Mesendoderm (in vitro differentiated cells): Measurements from ENCODE around the gene ABTB1.

Experiments
- DNase-seq: peaks from one replicate; pipeline ENCODE4 v3.0.0; 2013
- H2AK5ac ChIP-seq: 2 replicates; pipeline ENCODE4 v1.6.1; 2013; ENCODE audit warnings: low read length, inconsistent platforms
- H2BK120ac ChIP-seq: 2 replicates; pipeline ENCODE4 v1.6.1; 2013; ENCODE audit warnings: low read depth, mild to moderate bottlenecking, low read length, moderate library complexity, mixed read lengths
- H2BK15ac ChIP-seq: replicated peaks from 2 replicates; pipeline ENCODE4 v1.6.1; 2013; ENCODE audit warnings: low read depth, mild to moderate bottlenecking, moderate library complexity
- H2BK5ac ChIP-seq: 2 replicates; pipeline ENCODE4 v1.6.1; 2013; ENCODE audit warnings: low read length, inconsistent platforms
- H3K18ac ChIP-seq: 2 replicates; pipeline ENCODE4 v1.6.1; 2013; ENCODE audit warnings: mild to moderate bottlenecking, low read length, mixed read lengths
- H3K23ac ChIP-seq: one replicate; pipeline ENCODE4 v1.6.1; 2013; ENCODE audit warnings: low read length
- H3K27ac ChIP-seq: 2 replicates; pipeline ENCODE4 v1.5.1; 2013; ENCODE audit warnings: low read depth, mild to moderate bottlenecking, inconsistent platforms, low read length, moderate library complexity
- H3K27me3 ChIP-seq: 2 replicates; pipeline ENCODE4 v1.6.1; 2013; ENCODE audit warnings: low read length, control low read depth, mild to moderate bottlenecking, inconsistent platforms; ENCODE audit not compliant: insufficient read depth, poor library complexity
- H3K36me3 ChIP-seq: 2 replicates; pipeline ENCODE4 v1.6.1; 2013; ENCODE audit warnings: low read length, inconsistent platforms; ENCODE audit not compliant: control insufficient read depth, insufficient read depth
- H3K4ac ChIP-seq: one replicate; pipeline ENCODE4 v1.6.1; 2013; ENCODE audit warnings: low read depth, mild to moderate bottlenecking, low read length, moderate library complexity
- H3K4me1 ChIP-seq: 2 replicates; pipeline ENCODE4 v1.6.1; 2013; ENCODE audit warnings: low read depth, low read length, inconsistent platforms; ENCODE audit not compliant: control insufficient read depth
- H3K4me2 ChIP-seq: 2 replicates; pipeline ENCODE4 v1.6.1; 2013; ENCODE audit warnings: low read length
- H3K4me3 ChIP-seq: 2 replicates; pipeline ENCODE4 v1.5.1; 2013; ENCODE audit warnings: mild to moderate bottlenecking, low read length
- H3K56ac ChIP-seq: one replicate; pipeline ENCODE4 v1.6.1; 2013; ENCODE audit warnings: low read length
- H3K79me1 ChIP-seq: 2 replicates; pipeline ENCODE4 v1.6.1; 2013; ENCODE audit warnings: low read length, inconsistent platforms
- H3K79me2 ChIP-seq: 2 replicates; pipeline ENCODE4 v1.6.1; 2013; ENCODE audit warnings: mild to moderate bottlenecking, low read length; ENCODE audit not compliant: control insufficient read depth, insufficient read depth
- H3K9ac ChIP-seq: 2 replicates; pipeline ENCODE4 v1.6.1; 2013; ENCODE audit warnings: low read length, inconsistent platforms
- H4K5ac ChIP-seq: one replicate; pipeline ENCODE4 v1.6.1; 2013; ENCODE audit warnings: low read length
- H4K8ac ChIP-seq: one replicate; pipeline ENCODE4 v1.6.1; 2013; ENCODE audit warnings: low read depth, mild to moderate bottlenecking, control low read depth, low read length, moderate library complexity
- WGBS: extraction: QIAGEN DNeasy Blood & Tissue Kit; methylation state at CpG from one replicate; pipeline ENCODE4 v1.1.7; 2013; ENCODE audit warnings: low lambda C conversion rate, missing lambda C conversion rate; ENCODE audit not compliant: insufficient coverage; ENCODE audit errors: extremely low coverage; 5-methylcytosine and 5-hydroxymethylcytosine counted together

The ABTB1 gene

GRCh38 chr3:127688022-127688415 is 15.3 kb downstream of the ABTB1 start:
- Histone ChIP-seq H3K4me2 (no peak overlapping the region), H3K4ac (no peak overlapping the region), H3K18ac (no peak overlapping the region), H3K27ac (no peak overlapping the region), H4K5ac (no peak overlapping the region), H3K79me1 (no peaks in the 10 kb centered on the region), H3K79me2 (no peaks in the 10 kb centered on the region), H3K27me3 (no peaks in the 10 kb centered on the region), H3K56ac (no peak overlapping the region), H2BK15ac (no peak overlapping the region), H3K9ac (no peak overlapping the region), H3K36me3 (no peaks in the 10 kb centered on the region), H2AK5ac (no peak overlapping the region), H3K4me1 (peaks cover 2% of the 10 kb centered on the region), H3K23ac (no peak overlapping the region), H2BK120ac (no peak overlapping the region), H4K8ac (no peak overlapping the region), H3K4me3 (no peak overlapping the region), H2BK5ac (no peak overlapping the region)
- no CpG with 5 or more reads among the region's 2 CpGs for WGBS
- no peak for DNase-seq

GRCh38 chr3:127688416-127689265 is 15.9 kb downstream of the ABTB1 start:
- Histone ChIP-seq H3K4me1 (peaks cover 2% of the 10 kb centered on the region), H3K4ac (no peak overlapping the region), H2BK15ac (no peak overlapping the region), H3K27ac (no peak overlapping the region), H3K4me3 (no peak overlapping the region), H2BK5ac (no peak overlapping the region), H4K5ac (no peak overlapping the region), H3K9ac (no peak overlapping the region), H3K79me1 (no peaks in the 10 kb centered on the region), H2BK120ac (no peak overlapping the region), H3K23ac (no peak overlapping the region), H3K4me2 (no peak overlapping the region), H3K79me2 (no peaks in the 10 kb centered on the region), H3K36me3 (no peaks in the 10 kb centered on the region), H3K56ac (peak overlapping the region; percentile 10), H4K8ac (no peak overlapping the region), H3K18ac (no peak overlapping the region), H3K27me3 (no peaks in the 10 kb centered on the region), H2AK5ac (no peak overlapping the region)
- no peak for DNase-seq
- no CpG with 5 or more reads among the region's 20 CpGs for WGBS

- peak overlapping the region; percentile 10 for H3K56ac ChIP-seq
- no peak overlapping the region for H2BK120ac ChIP-seq
- H3K27me3 ChIP-seq = no peaks in the 10 kb centered on the region
- no peak overlapping the region for H3K4ac ChIP-seq
- no peak overlapping the region for H2AK5ac ChIP-seq
- no CpG with 5 or more reads among the region's 19 CpGs for WGBS
- H2BK5ac ChIP-seq = no peak overlapping the region
- H3K18ac ChIP-seq = no peak overlapping the region
- H3K4me3 ChIP-seq = no peak overlapping the region
- no peak overlapping the region for H3K4me2 ChIP-seq
- H3K23ac ChIP-seq = peak overlapping the region; percentile 15
- H3K79me2 ChIP-seq = no peaks in the 10 kb centered on the region
- H2BK15ac ChIP-seq = no peak overlapping the region
- no peaks in the 10 kb centered on the region for H3K79me1 ChIP-seq
- H4K8ac ChIP-seq = no peak overlapping the region
- H3K4me1 ChIP-seq = peaks cover 2% of the 10 kb centered on the region
- H3K9ac ChIP-seq = no peak overlapping the region
- H4K5ac ChIP-seq = no peak overlapping the region
- DNase-seq = no peak
- no peak overlapping the region for H3K27ac ChIP-seq
- H3K36me3 ChIP-seq = no peaks in the 10 kb centered on the region
Measured at GRCh38 chr3:127689266-127689860, 16.6 kb downstream of the ABTB1 start.

GRCh38 chr3:127690106-127690505 is 17.4 kb downstream of the ABTB1 start:
- Histone ChIP-seq H3K79me2 (no peaks in the 10 kb centered on the region), H2AK5ac (no peak overlapping the region), H3K79me1 (no peaks in the 10 kb centered on the region), H2BK120ac (no peak overlapping the region), H3K4me3 (no peak overlapping the region), H3K27ac (peak overlapping the region; percentile 25), H3K18ac (no peak overlapping the region), H3K56ac (peak overlapping the region; percentile 6), H4K5ac (no peak overlapping the region), H4K8ac (no peak overlapping the region), H3K4me2 (no peak overlapping the region), H3K23ac (no peak overlapping the region), H3K27me3 (no peaks in the 10 kb centered on the region), H3K9ac (no peak overlapping the region), H3K4me1 (peaks cover 2% of the 10 kb centered on the region), H3K36me3 (no peaks in the 10 kb centered on the region), H3K4ac (no peak overlapping the region), H2BK15ac (no peak overlapping the region), H2BK5ac (no peak overlapping the region)
- peak; percentile 79 for DNase-seq
- no CpG with 5 or more reads among the region's 4 CpGs for whole genome bisulfite sequencing

GRCh38 chr3:127690823-127691452 is 18.2 kb downstream of the ABTB1 start:
- H3K23ac ChIP-seq = no peak overlapping the region
- no peak overlapping the region for H3K9ac ChIP-seq
- H3K4me3 ChIP-seq = no peak overlapping the region
- no peak overlapping the region for H2BK5ac ChIP-seq
- H3K18ac ChIP-seq = no peak overlapping the region
- no CpG with 5 or more reads among the region's 4 CpGs for WGBS
- H3K79me1 ChIP-seq = no peaks in the 10 kb centered on the region
- H2AK5ac ChIP-seq = no peak overlapping the region
- no peak overlapping the region for H4K5ac ChIP-seq
- H3K36me3 ChIP-seq = no peaks in the 10 kb centered on the region
- peak overlapping the region; percentile 6 for H3K56ac ChIP-seq
- H3K4me1 ChIP-seq = peaks cover 2% of the 10 kb centered on the region
- H3K27ac ChIP-seq = no peak overlapping the region
- peak; percentile 88 for DNase-seq
- no peaks in the 10 kb centered on the region for H3K79me2 ChIP-seq
- H3K4ac ChIP-seq = no peak overlapping the region
- H4K8ac ChIP-seq = no peak overlapping the region
- no peak overlapping the region for H3K4me2 ChIP-seq
- no peak overlapping the region for H2BK15ac ChIP-seq
- no peaks in the 10 kb centered on the region for H3K27me3 ChIP-seq
- no peak overlapping the region for H2BK120ac ChIP-seq
